KMS-11 (cell line): ENCODE data around the gene TMEM116.
A peak's percentile ranks its signal among the peaks of the same experiment; 100 is the strongest.

Experiments used
- H2AFZ ChIP-seq: fragments of 200-600 bp; sonication (generic); 2 replicates; pipeline ENCODE4 v1.6.1; 2016; ENCODE audit warnings: antibody characterized with exemption, mixed run types, low read depth
- H3K27ac ChIP-seq: fragments of 200-600 bp; sonication (generic); 2 replicates; pipeline ENCODE4 v1.6.1; 2016; ENCODE audit warnings: mild to moderate bottlenecking, mixed run types
- H3K27me3 ChIP-seq: fragments of 200-600 bp; sonication (generic); 2 replicates; pipeline ENCODE4 v1.6.1; 2017; ENCODE audit warnings: mild to moderate bottlenecking, low read depth, mixed run types, moderate library complexity; ENCODE audit not compliant: insufficient read depth
- H3K36me3 ChIP-seq: fragments of 200-600 bp; sonication (generic); 2 replicates; pipeline ENCODE4 v1.6.1; 2017; ENCODE audit warnings: mild to moderate bottlenecking, mixed run types; ENCODE audit not compliant: insufficient read depth
- H3K4me1 ChIP-seq: fragments of 200-600 bp; sonication (generic); 2 replicates; pipeline ENCODE4 v1.6.1; 2016; ENCODE audit warnings: mild to moderate bottlenecking, low read depth, mixed run types; ENCODE audit not compliant: poor library complexity, severe bottlenecking
- H3K4me2 ChIP-seq: fragments of 200-600 bp; sonication (generic); 2 replicates; pipeline ENCODE4 v1.7.0; 2016; ENCODE audit warnings: mild to moderate bottlenecking, mixed run types
- H3K4me3 ChIP-seq: fragments of 200-600 bp; sonication (generic); IDR thresholded peaks from 2 replicates; pipeline ENCODE4 v1.6.1; 2017; ENCODE audit warnings: low read depth, low read length, mixed read lengths; ENCODE audit not compliant: insufficient read depth
- H3K79me2 ChIP-seq: fragments of 200-600 bp; sonication (generic); 2 replicates; pipeline ENCODE4 v1.6.1; 2016; ENCODE audit warnings: low read depth, mixed run types; ENCODE audit not compliant: insufficient read depth
- H3K9ac ChIP-seq: fragments of 200-600 bp; sonication (generic); 2 replicates; pipeline ENCODE4 v1.6.1; 2016; ENCODE audit warnings: mild to moderate bottlenecking, mixed run types
- H4K20me1 ChIP-seq: fragments of 200-600 bp; sonication (generic); 2 replicates; pipeline ENCODE4 v1.6.1; 2016; ENCODE audit warnings: mild to moderate bottlenecking, mixed run types; ENCODE audit not compliant: insufficient read depth
- CTCF ChIP-seq: fragments of 200-600 bp; sonication (generic); conservative IDR thresholded peaks from 2 replicates; pipeline ENCODE4 v1.6.1; 2017; ENCODE audit warnings: low read depth, mild to moderate bottlenecking, antibody characterized with exemption, low read length, moderate library complexity, mixed read lengths

Gene TMEM116

GRCh38 chr12:112018571-112019237, 5.7 kb upstream of the TMEM116 start:
- Histone ChIP-seq H3K4me3 (no peak overlapping the region), H3K27ac (no peak overlapping the region), H3K4me1 (peaks cover 39% of the 10 kb centered on the region), H3K9ac (no peak overlapping the region), H3K79me2 (peaks cover 42% of the 10 kb centered on the region), H3K36me3 (no peaks in the 10 kb centered on the region; the same call in 1 of the 2 replicates), H3K27me3 (no peaks in the 10 kb centered on the region), H3K4me2 (no peak overlapping the region), H4K20me1 (no peaks in the 10 kb centered on the region), H2AFZ (no peak overlapping the region)
- TF ChIP-seq CTCF = no peak

- no peaks in the 10 kb centered on the region for H3K27me3 ChIP-seq
- no peaks in the 10 kb centered on the region; the same call in 1 of the 2 replicates for H3K36me3 ChIP-seq
- no peak overlapping the region for H3K27ac ChIP-seq
- no peak overlapping the region for H3K9ac ChIP-seq
- no peaks in the 10 kb centered on the region for H4K20me1 ChIP-seq
- no peak overlapping the region for H3K4me3 ChIP-seq
- H2AFZ ChIP-seq = no peak overlapping the region
- H3K4me2 ChIP-seq = no peak overlapping the region
- H3K79me2 ChIP-seq = peaks cover 52% of the 10 kb centered on the region
- TF ChIP-seq CTCF = no peak
- H3K4me1 ChIP-seq = peaks cover 34% of the 10 kb centered on the region
Measured at GRCh38 chr12:112017041-112017440, 4.1 kb upstream of the TMEM116 start.

GRCh38 chr12:112015938-112016337, 3.0 kb upstream of the TMEM116 start:
- Histone ChIP-seq H3K4me3 (no peak overlapping the region), H4K20me1 (no peaks in the 10 kb centered on the region), H3K36me3 (no peaks in the 10 kb centered on the region; the same call in 1 of the 2 replicates), H3K79me2 (peaks cover 55% of the 10 kb centered on the region), H3K9ac (no peak overlapping the region), H3K4me2 (0 out of 2 replicates have a peak overlapping the region, but pooled peaks have one; percentile 9), H3K27me3 (no peaks in the 10 kb centered on the region), H2AFZ (no peak overlapping the region), H3K4me1 (peaks cover 45% of the 10 kb centered on the region), H3K27ac (peak overlapping the region; percentile 84; the same call in 1 of the 2 replicates)
- no peak for TF ChIP-seq CTCF

GRCh38 chr12:112013601-112014402, 837 bp upstream of the TMEM116 start:
- H3K27ac ChIP-seq = peak overlapping the region; percentile 84
- H3K36me3 ChIP-seq = no peaks in the 10 kb centered on the region; the same call in 1 of the 2 replicates
- H3K79me2 ChIP-seq = peaks cover 50% of the 10 kb centered on the region

More at GRCh38 chr12:112013601-112014402, 837 bp upstream of the TMEM116 start:
- peaks cover 66% of the 10 kb centered on the region for H3K4me1 ChIP-seq
- H3K9ac ChIP-seq = peak overlapping the region; percentile 77
- peak overlapping the region; percentile 72 for H3K4me2 ChIP-seq
- H2AFZ ChIP-seq = peak overlapping the region; percentile 59
- no peak overlapping the region for H3K4me3 ChIP-seq
- 0 out of 2 replicates have a peak, but pooled peaks have one; percentile 5 for TF ChIP-seq CTCF
- H3K27me3 ChIP-seq = no peaks in the 10 kb centered on the region
- no peaks in the 10 kb centered on the region for H4K20me1 ChIP-seq
